HG03139 (cell line): Measurements from ENCODE around the gene NOTCH1.

Experiments used
- ATAC-seq: cut with Tn5 transposase; IDR thresholded peaks from one replicate; pipeline ENCODE4 v1.9.1; 2021; ENCODE audit not compliant: unreplicated experiment

NOTCH1 gene

DNA sequence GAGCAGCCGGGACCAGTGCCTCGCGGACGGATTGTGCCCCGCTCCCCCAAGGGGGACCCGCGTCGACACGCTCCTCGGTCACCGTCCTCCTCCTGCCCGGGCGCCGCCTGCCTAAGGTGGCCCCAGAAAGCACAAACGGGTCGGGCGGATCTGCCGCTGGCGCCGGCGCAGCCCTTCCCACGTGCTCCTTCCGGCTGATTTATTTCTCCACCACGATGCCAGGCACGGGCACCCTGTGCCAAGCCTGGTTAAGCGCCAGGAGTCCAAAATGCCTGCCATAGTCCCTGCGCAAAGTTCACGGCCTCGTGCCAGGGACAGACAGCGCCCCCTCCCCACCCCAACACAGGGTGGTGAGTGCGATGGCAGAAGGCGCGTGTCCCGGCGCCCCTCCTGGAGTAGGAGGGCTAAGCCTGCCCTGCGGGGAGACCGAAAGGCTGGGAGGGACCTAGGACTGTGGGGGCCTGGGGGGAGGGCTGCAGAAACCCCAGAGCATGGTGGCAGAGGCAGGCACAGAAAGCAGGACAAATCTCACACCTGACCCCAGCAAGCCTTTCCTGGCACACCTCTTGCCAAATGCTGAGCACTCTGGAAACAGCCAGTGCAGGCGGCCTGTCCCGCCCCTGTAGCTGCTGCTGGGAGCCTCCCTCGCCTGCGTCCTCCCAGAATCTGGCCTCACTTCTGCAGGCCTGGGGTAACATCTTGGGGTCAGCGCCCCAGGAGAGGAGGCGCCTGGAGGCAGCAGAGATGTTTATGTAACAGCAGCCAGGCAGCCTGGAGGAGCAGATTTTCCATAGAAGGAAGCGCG lies 1.1 kb upstream of the NOTCH1 start:
- peak; percentile 5 for ATAC-seq

GRCh38 chr9:136545692-136545964 lies 220 bp downstream of the NOTCH1 start:
- ATAC-seq, result no peak

- peak; percentile 11 for ATAC-seq
Measured at GRCh38 chr9:136544964-136545691, 720 bp downstream of the NOTCH1 start.

DNA sequence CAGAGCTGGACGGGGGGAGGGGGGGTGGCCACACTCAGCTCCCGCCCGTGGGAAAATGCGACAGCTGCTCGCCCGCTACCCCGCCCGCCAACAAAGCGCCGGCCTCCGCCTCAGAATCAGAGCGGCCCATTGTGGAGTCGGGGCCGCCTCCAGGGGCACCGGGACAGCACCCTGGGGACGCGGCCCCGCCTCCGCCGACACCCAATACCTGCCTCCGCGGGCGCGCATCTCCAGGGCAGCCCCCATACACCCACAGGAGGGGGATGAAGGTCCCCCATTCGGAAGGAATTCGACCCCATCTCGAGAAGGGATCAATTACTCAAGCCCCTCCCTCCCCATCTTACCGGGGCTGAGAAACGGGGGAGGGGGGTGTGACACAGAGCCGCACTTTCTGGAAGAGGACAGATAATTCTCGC lies 1.3 kb downstream of the NOTCH1 start:
- no peak for ATAC-seq

DNA sequence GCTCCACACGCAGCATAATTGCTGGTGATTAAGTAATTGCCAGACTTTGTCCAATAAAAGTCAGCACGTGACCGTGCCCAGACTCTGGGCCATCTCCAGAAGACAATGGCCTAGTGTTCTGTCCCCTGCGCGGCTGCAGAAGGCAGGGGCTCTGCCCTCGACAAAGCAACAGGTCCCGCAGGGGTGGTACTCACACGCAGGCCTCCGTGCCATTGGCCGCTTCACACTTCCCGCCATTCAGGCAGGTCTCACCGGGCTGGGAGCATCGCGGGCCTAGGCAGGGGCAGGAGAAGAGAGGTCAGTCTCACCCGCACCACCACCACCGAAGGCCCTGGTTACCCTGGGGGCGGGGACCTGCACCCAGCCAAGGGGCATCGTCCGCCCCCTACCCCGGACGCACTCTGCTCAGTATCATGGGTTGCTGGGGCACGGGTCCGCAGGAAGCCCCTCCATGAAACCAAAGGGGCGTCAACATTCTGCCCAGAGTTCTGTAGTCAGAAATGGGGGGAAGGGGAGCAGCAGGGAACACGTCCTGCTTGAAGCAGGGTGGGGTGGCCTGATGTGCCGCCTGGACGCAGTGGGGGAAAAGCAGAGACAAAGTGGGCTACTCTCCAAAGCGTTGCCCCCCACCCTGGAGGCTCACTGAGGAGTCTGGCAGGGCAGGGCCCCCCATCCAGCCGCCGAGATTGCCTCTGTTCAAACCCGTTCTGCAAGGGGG lies 1.9 kb downstream of the NOTCH1 start:
- no peak for ATAC-seq

GRCh38 chr9:136543280-136543679 lies 2.6 kb downstream of the NOTCH1 start:
- no peak for ATAC-seq

GRCh38 chr9:136542241-136543040 lies 3.4 kb downstream of the NOTCH1 start:
- ATAC-seq, result no peak

GRCh38 chr9:136541709-136542108 lies 4.1 kb downstream of the NOTCH1 start:
- no peak for ATAC-seq

GRCh38 chr9:136541179-136541578 lies 4.7 kb downstream of the NOTCH1 start:
- ATAC-seq, result no peak

- ATAC-seq, result peak; percentile 40
Measured at GRCh38 chr9:136539427-136540421, 6.1 kb downstream of the NOTCH1 start.

GRCh38 chr9:136538599-136539426 lies 7.0 kb downstream of the NOTCH1 start:
- ATAC-seq, result no peak

- no peak for ATAC-seq
Measured at GRCh38 chr9:136537896-136538598, 7.8 kb downstream of the NOTCH1 start.

GRCh38 chr9:136537411-136537810 lies 8.4 kb downstream of the NOTCH1 start:
- no peak for ATAC-seq

GRCh38 chr9:136536721-136537241 lies 9.1 kb downstream of the NOTCH1 start:
- ATAC-seq, result no peak

- no peak for ATAC-seq
Measured at GRCh38 chr9:136536051-136536720, 9.7 kb downstream of the NOTCH1 start.

GRCh38 chr9:136535070-136535469 lies 10.8 kb downstream of the NOTCH1 start:
- ATAC-seq, result no peak

GRCh38 chr9:136534366-136534765 lies 11.5 kb downstream of the NOTCH1 start:
- no peak for ATAC-seq

DNA sequence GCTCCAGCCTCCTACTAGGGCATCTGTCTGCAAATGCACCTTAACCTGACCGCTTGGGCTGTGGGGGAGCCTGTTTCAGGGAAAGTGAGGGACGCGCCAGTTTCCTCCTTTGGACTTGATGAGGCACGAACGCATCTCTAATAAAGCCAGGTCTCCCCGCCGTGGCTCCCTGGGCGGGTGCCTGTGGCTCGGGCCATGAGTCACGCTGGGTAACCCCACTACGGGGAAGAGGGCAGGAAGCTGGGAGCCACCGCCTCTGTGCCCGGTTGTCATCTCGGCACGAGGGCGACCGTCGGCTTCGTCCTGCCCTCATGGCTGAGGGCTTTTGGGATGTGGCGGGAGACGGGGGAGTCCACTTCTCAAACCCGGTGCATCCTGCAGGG lies 12.1 kb downstream of the NOTCH1 start:
- ATAC-seq, result no peak
